SK-N-MC (cell line): Measurements from ENCODE around the gene NSUN7.

Source experiments
- EZH2 ChIP-seq: fragments of 200-600 bp; sonication (generic); IDR thresholded peaks from one replicate; pipeline ENCODE4 v1.6.1; 2017; ENCODE audit warnings: antibody characterized with exemption
- POLR2AphosphoS5 ChIP-seq: IDR thresholded peaks from 2 replicates; pipeline ENCODE4 v1.6.1; 2012; ENCODE audit warnings: mild to moderate bottlenecking, low read depth, low read length, borderline replicate concordance

GRCh38 chr4:40848251-40848650 is 98.5 kb downstream of the NSUN7 start:
- no peak for TF ChIP-seq EZH2
- TF ChIP-seq POLR2AphosphoS5: no peak
